Right lung (tissue), 10 donors: ENCODE measurements around the gene ITGBL1. TPM values are rescaled to one million over a fixed set of nuclear protein-coding genes. Genes with fewer than 3 reads are reported as not detected.

Experiments
- DNase-seq, 2 donors: peaks; one replicate each; pipeline ENCODE4 v3.0.0-alpha.2; 2013
- long read RNA-seq, 8 donors: transcript quantifications; one replicate each; lab custom pipeline, GENCODE V29; 2026
- polyA plus RNA-seq, 5 donors: library from polyadenylated mRNA; unstranded; fragments of 120-200 nt; gene quantifications; one replicate each; pipeline versions ENCODE4 v1.2.1 to v1.2.3, GENCODE V29; 2013; ENCODE audit warnings: inconsistent platforms in 1 of 5, low replicate concordance in 1 of 5; ENCODE audit not compliant: insufficient read length in 5 of 5, insufficient read depth in 1 of 5

ITGBL1 gene
- under 1 TPM; 0.23 to 0.82 (median 0.36) TPM for polyA plus RNA-seq
- long read RNA-seq, donor 1, result 0 reads
- long read RNA-seq, donor 2, result 0 reads
- long read RNA-seq, donor 3, result 0 reads
- long read RNA-seq, donor 4, result 0 reads
- long read RNA-seq, donor 5, result 0 reads
- long read RNA-seq, donor 6, result 0 reads
- long read RNA-seq, donor 7, result 0 reads
- long read RNA-seq, donor 8, result 0 reads

GRCh38 chr13:101452519-101453485 lies at the start of gene ITGBL1:
Gene ITGBL1, plus strand, starts transcription at chr13:101452675. Its CDS starts 159 bp downstream, at chr13:101452834.
- DNase-seq, result no peak

- no peak for DNase-seq
These were observed 45.7 kb upstream of the ITGBL1 start for GRCh38 chr13:101406791-101407190.

- DNase-seq, result no peak
These were observed 44.3 kb upstream of the ITGBL1 start for GRCh38 chr13:101408154-101408553.

GRCh38 chr13:101408992-101409656 lies 43.4 kb upstream of the ITGBL1 start:
- DNase-seq, result no peak

- no peak for DNase-seq
These were observed 40.4 kb upstream of the ITGBL1 start for GRCh38 chr13:101412076-101412475.

- DNase-seq, result no peak
These were observed 36.9 kb upstream of the ITGBL1 start for GRCh38 chr13:101415358-101416174.

- DNase-seq, result no peak
These were observed 36.1 kb upstream of the ITGBL1 start, which contains the start of gene NALCN for GRCh38 chr13:101416181-101417042. Gene NALCN, minus strand, starts transcription at chr13:101416508. Its CDS starts 17,382 bp downstream, at chr13:101399126.

- no peak for DNase-seq
These were observed 35.5 kb upstream of the ITGBL1 start for GRCh38 chr13:101417043-101417406.

GRCh38 chr13:101417501-101417900 lies 35.0 kb upstream of the ITGBL1 start:
- no peak for DNase-seq

GRCh38 chr13:101423872-101424271 lies 28.6 kb upstream of the ITGBL1 start:
- no peak for DNase-seq

- DNase-seq, result no peak
These were observed 27.9 kb upstream of the ITGBL1 start for GRCh38 chr13:101424381-101425155.

GRCh38 chr13:101425156-101425471 lies 27.4 kb upstream of the ITGBL1 start:
- no peak for DNase-seq

- DNase-seq, result no peak
These were observed 26.9 kb upstream of the ITGBL1 start for GRCh38 chr13:101425623-101426022.

- DNase-seq, result no peak
These were observed 22.7 kb upstream of the ITGBL1 start for GRCh38 chr13:101429733-101430132.

GRCh38 chr13:101433895-101434294 lies 18.6 kb upstream of the ITGBL1 start:
- no peak for DNase-seq

GRCh38 chr13:101434486-101434885 lies 18.0 kb upstream of the ITGBL1 start:
- no peak for DNase-seq

GRCh38 chr13:101447852-101448251 lies 4.6 kb upstream of the ITGBL1 start:
- no peak for DNase-seq

- no peak for DNase-seq
These were observed 2.4 kb upstream of the ITGBL1 start for GRCh38 chr13:101449790-101450748.

GRCh38 chr13:101450749-101451130 lies 1.7 kb upstream of the ITGBL1 start:
- DNase-seq, result no peak
